ENCODE measurements around the gene CGRRF1.

DNA sequence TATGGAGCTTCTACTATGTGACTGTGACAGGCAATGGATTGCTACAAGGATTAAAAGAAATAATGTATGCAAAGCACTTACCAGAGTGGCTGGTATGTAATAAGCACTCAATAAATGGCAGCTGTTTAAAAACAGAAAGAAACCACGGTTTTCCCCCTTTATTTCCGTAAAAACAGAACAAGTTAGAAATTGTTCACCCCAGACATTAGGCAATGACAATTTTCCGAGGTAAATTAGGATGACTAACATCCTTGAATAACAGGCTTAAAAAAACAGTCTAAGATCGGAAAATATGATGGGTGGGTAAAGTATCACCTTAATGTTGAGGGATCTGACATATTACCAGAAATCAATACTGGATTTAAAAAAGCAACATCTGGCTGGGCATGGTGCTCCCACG, 47.7 kb upstream of the CGRRF1 start:
- TF ChIP-seq CTCF (IDR thresholded peaks at IDR 0.05) (no peak), POLR2A (IDR thresholded peaks at IDR 0.05) (no peak)

All from testis (tissue), 2 donors.